ENCODE results near the gene MAP3K2.
"Not testable (repeated sequence)": the region's sequence is repeated elsewhere in the genome, so short reads cannot be mapped to it uniquely, and the experiment has no call there.

The MAP3K2 gene

GRCh38 chr2:127357591-127357990 is 30.2 kb downstream of the MAP3K2 start:
- DNase-seq (ENCODE audit: low spot score) = no peak
- no peak for TF ChIP-seq CTCF (IDR thresholded peaks at IDR 0.05)
- H3K4me3 ChIP-seq = no peak overlapping the region

GRCh38 chr2:127356531-127356930 is 31.2 kb downstream of the MAP3K2 start:
- no peak for DNase-seq (ENCODE audit: low spot score)
- Histone ChIP-seq H3K27ac (no peak overlapping the region), H3K4me3 (no peak overlapping the region)
- no peak for TF ChIP-seq CTCF (IDR thresholded peaks at IDR 0.05)

More at GRCh38 chr2:127357591-127357990, 30.2 kb downstream of the MAP3K2 start:
- no peak overlapping the region for H3K27ac ChIP-seq

GRCh38 chr2:127355407-127356008 is 32.3 kb downstream of the MAP3K2 start:
- no peak for TF ChIP-seq CTCF (IDR thresholded peaks at IDR 0.05)
- no peak for DNase-seq (ENCODE audit: low spot score)
- H3K27ac ChIP-seq = no peak overlapping the region
- no peak overlapping the region for H3K4me3 ChIP-seq

- not testable (repeated sequence) for H3K27ac ChIP-seq, H3K4me3 ChIP-seq
Measured at GRCh38 chr2:127353873-127354676, 33.7 kb downstream of the MAP3K2 start.

GRCh38 chr2:127353223-127353622 is 34.6 kb downstream of the MAP3K2 start:
- H3K4me3 ChIP-seq; H3K27ac ChIP-seq; DNase-seq (ENCODE audit: low spot score): not testable (repeated sequence)

More at GRCh38 chr2:127353873-127354676, 33.7 kb downstream of the MAP3K2 start:
- not testable (repeated sequence) for DNase-seq (ENCODE audit: low spot score)

- TF ChIP-seq CTCF (IDR thresholded peaks at IDR 0.05) = no peak
- Histone ChIP-seq H3K27ac (no peak overlapping the region), H3K4me3 (no peak overlapping the region)
- no peak for DNase-seq (ENCODE audit: low spot score)
Measured at GRCh38 chr2:127351603-127352002, 36.2 kb downstream of the MAP3K2 start.

GRCh38 chr2:127348426-127349000 is 39.3 kb downstream of the MAP3K2 start:
- Histone ChIP-seq H3K4me3 (no peak overlapping the region), H3K27ac (no peak overlapping the region)
- no peak for TF ChIP-seq CTCF (IDR thresholded peaks at IDR 0.05)
- DNase-seq (ENCODE audit: low spot score) = no peak

Measured in coronary artery (tissue), 2 donors.